Stimulated activated naive CD8-positive, alpha-beta T cell treated with anti-CD3 and anti-CD28 coated beads, Interleukin-15, amount 100 ng/mL, for 72 hours (primary cell): ENCODE data around the gene WDFY2.

ENCODE experiments used
- ATAC-seq: fragments of 150-1000 bp; cut with Tn5 transposase; 2 replicates; pipeline ENCODE4 v1.10.0; 2021; ENCODE audit warnings: mild to moderate bottlenecking, moderate library complexity
- DNase-seq, 2 donors: peaks; one replicate each; pipeline ENCODE4 v3.0.0; 2021 to 2022
- H3K27ac Mint-ChIP-seq, 2 donors: one replicate each; pipeline ENCODE4 v1.8.0; 2022; ENCODE audit warnings: mild to moderate bottlenecking in 2 of 2, mixed read lengths in 2 of 2, moderate library complexity in 2 of 2
- H3K27me3 Mint-ChIP-seq: one replicate; pipeline ENCODE4 v1.8.0; 2022; ENCODE audit warnings: mixed read lengths
- H3K4me1 Mint-ChIP-seq: one replicate; pipeline ENCODE4 v1.8.0; 2022; ENCODE audit warnings: mild to moderate bottlenecking, mixed read lengths
- H3K4me3 Mint-ChIP-seq, 2 donors: one replicate each; pipeline ENCODE4 v1.8.0; 2022; ENCODE audit warnings: mild to moderate bottlenecking in 2 of 2, mixed read lengths in 2 of 2, moderate library complexity in 1 of 2
- H3K9me3 Mint-ChIP-seq, 2 donors: one replicate each; pipeline ENCODE4 v1.8.0; 2022; ENCODE audit warnings: mixed read lengths in 2 of 2

WDFY2 gene

DNA sequence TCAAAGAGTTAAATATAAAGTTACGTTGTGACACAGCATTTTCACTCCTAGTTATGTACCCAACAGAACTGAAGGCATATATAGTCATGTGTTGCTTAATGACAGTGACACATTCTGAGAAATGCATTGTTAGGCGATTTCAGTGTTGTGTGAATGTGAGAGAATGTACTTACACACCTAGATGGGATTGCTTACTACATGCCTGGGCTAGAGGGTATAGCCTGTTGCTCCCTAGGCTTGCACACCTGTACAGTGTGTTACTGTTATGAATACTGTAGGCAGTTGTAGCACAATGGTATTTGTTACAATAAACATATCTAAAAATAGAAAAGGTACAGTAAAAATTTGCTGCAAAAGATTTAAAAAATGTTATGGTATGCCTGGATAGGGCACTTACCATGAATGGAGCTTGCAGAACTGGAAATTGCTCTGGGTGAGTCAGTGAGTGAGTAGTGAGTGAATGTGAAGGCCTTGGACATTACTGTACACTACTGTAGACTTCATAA, 130.5 kb downstream of the WDFY2 start:
- Mint-ChIP-seq H3K27me3 (no peaks in the 10 kb centered on the region), H3K27ac (no peak overlapping the region), H3K9me3 (no peaks in the 10 kb centered on the region), H3K4me1 (no peaks in the 10 kb centered on the region), H3K4me3 (no peak overlapping the region)
- peak; percentile 50 for ATAC-seq
- DNase-seq = no peak

DNA sequence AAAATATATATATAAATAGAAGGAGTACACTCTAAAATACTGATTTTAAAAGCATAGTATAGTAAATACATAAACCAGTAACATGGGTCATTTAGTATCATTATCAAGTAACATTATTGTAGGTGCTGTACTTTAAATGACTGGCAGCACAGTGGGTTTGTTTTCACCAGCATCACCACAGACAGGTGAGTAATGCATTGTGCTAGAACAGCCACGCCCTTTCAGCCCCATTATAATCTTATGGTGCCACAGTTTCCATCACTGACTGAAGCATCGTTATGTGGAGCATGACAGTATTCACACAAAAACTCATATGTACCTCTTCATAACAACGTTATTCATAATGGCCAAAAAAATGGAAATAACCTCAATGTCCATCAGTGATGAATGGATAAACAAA, 131.4 kb downstream of the WDFY2 start:
- no peak for DNase-seq
- Mint-ChIP-seq H3K9me3 (no peaks in the 10 kb centered on the region), H3K27me3 (no peaks in the 10 kb centered on the region), H3K27ac (no peak overlapping the region), H3K4me1 (no peaks in the 10 kb centered on the region), H3K4me3 (no peak overlapping the region)
- ATAC-seq = peak; percentile 62

- H3K27ac Mint-ChIP-seq = no peak overlapping the region
- no peaks in the 10 kb centered on the region for H3K9me3 Mint-ChIP-seq
- H3K4me1 Mint-ChIP-seq = no peaks in the 10 kb centered on the region
- ATAC-seq (no peak), DNase-seq (no peak)
- H3K4me3 Mint-ChIP-seq = no peak overlapping the region
- no peaks in the 10 kb centered on the region for H3K27me3 Mint-ChIP-seq
Observed at GRCh38 chr13:51717786-51718398, 133.6 kb downstream of the WDFY2 start.

- no peak overlapping the region for H3K27ac Mint-ChIP-seq
Observed at GRCh38 chr13:51719394-51719793, 135.1 kb downstream of the WDFY2 start.

GRCh38 chr13:51721496-51721895, 137.2 kb downstream of the WDFY2 start:
- no peak for DNase-seq
- no peaks in the 10 kb centered on the region for H3K4me1 Mint-ChIP-seq
- no peak for ATAC-seq
- no peak overlapping the region for H3K27ac Mint-ChIP-seq
- H3K4me3 Mint-ChIP-seq = no peak overlapping the region
- H3K27me3 Mint-ChIP-seq = no peaks in the 10 kb centered on the region
- H3K9me3 Mint-ChIP-seq = no peaks in the 10 kb centered on the region

More at GRCh38 chr13:51719394-51719793, 135.1 kb downstream of the WDFY2 start:
- ATAC-seq (no peak), DNase-seq (no peak)
- Mint-ChIP-seq H3K4me1 (no peaks in the 10 kb centered on the region), H3K9me3 (no peaks in the 10 kb centered on the region), H3K4me3 (no peak overlapping the region), H3K27me3 (no peaks in the 10 kb centered on the region)

GRCh38 chr13:51723529-51723928, 139.3 kb downstream of the WDFY2 start:
- Mint-ChIP-seq H3K4me1 (no peaks in the 10 kb centered on the region), H3K4me3 (no peak overlapping the region), H3K27me3 (no peaks in the 10 kb centered on the region), H3K9me3 (no peaks in the 10 kb centered on the region), H3K27ac (no peak overlapping the region)
- DNase-seq (no peak), ATAC-seq (no peak)

DNA sequence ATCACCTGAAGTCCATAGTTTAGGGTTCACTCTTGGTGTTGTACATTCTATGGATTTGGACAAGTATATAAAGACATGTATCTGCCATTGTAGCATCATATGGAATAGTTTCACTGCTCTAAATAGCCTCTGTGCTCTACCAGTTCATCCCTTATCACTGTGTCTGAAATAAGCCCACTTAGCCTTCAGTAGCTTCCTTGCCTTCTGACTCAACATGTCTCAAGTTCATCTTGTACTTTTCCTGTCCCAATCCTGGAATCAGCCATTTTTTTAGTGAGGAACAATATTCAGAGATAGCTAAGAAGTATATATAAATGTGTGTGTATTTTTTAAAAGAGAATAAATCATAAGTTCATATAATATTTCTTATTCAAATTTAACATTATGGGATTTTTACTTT, 140.5 kb downstream of the WDFY2 start:
- no peak for ATAC-seq
- Mint-ChIP-seq H3K9me3 (no peaks in the 10 kb centered on the region), H3K27me3 (no peaks in the 10 kb centered on the region), H3K27ac (no peak overlapping the region), H3K4me1 (no peaks in the 10 kb centered on the region), H3K4me3 (no peak overlapping the region)
- DNase-seq = no peak

- Mint-ChIP-seq H3K27me3 (no peaks in the 10 kb centered on the region), H3K4me3 (no peak overlapping the region), H3K9me3 (no peaks in the 10 kb centered on the region), H3K4me1 (no peaks in the 10 kb centered on the region), H3K27ac (no peak overlapping the region)
- DNase-seq (no peak), ATAC-seq (no peak)
Observed at GRCh38 chr13:51726446-51727193, 142.4 kb downstream of the WDFY2 start.

DNA sequence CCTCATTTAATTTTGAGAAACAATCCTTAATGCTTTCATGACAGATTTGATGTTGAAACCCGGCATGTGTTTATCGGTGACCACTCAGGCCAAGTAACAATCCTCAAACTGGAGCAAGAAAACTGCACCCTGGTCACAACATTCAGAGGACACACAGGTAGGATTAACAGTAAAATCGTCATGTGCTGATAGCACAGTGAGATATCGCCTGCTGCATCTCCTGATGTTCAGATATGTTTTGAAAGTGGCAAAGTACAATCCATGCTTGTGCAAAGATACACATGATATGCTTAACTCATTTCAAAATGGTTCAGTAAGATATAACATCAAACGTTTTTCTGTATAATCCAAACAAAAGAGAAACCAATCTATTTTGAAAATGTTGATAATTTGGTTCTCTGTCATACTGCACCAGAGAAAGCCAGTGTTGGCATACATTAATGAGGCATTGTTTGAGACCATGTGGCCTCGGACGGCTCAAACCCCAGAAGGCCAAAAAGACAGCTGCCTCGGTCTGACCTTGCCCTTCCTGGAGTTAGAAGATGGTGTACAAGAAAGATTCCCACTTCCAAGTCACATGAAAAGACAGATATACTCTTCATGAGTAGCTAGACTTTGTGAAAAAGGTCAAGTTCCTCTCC, 143.5 kb downstream of the WDFY2 start:
- Mint-ChIP-seq H3K27me3 (no peaks in the 10 kb centered on the region), H3K27ac (no peak overlapping the region), H3K4me1 (no peaks in the 10 kb centered on the region), H3K4me3 (no peak overlapping the region), H3K9me3 (no peaks in the 10 kb centered on the region)
- ATAC-seq = no peak
- DNase-seq = no peak

DNA sequence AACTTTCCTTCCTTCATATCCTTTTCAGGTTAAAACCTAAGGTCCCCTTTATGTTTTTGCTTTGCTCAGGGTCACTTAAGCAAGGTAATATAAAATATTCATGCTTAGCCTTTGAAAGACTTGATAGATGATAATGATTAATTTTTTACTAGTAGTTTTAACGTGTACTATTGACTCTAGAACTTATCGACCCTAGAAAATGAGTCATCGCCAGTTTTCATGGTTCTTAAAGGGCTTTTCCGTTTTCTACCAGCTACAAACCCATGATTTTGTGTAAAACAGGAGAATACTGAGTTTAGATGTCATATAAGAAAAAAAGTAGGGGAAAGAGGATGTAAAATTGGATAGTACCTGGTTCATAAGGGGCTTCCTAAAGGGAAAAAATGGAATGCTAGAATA, 144.0 kb downstream of the WDFY2 start:
- Mint-ChIP-seq H3K27ac (peak overlapping the region in 1 of 2 donors; percentile 36), H3K4me3 (no peak overlapping the region), H3K27me3 (no peaks in the 10 kb centered on the region), H3K9me3 (no peaks in the 10 kb centered on the region), H3K4me1 (peaks cover 2% of the 10 kb centered on the region)
- DNase-seq = no peak
- ATAC-seq = no peak

- Mint-ChIP-seq H3K9me3 (no peaks in the 10 kb centered on the region), H3K4me1 (peaks cover 8% of the 10 kb centered on the region), H3K27ac (no peak overlapping the region), H3K4me3 (no peak overlapping the region), H3K27me3 (no peaks in the 10 kb centered on the region)
- ATAC-seq = no peak
- no peak for DNase-seq
Observed at GRCh38 chr13:51728972-51729371, 144.7 kb downstream of the WDFY2 start.

GRCh38 chr13:51729866-51730553, 145.7 kb downstream of the WDFY2 start:
- H3K4me1 Mint-ChIP-seq = peaks cover 13% of the 10 kb centered on the region
- H3K27ac Mint-ChIP-seq = no peak overlapping the region
- no peaks in the 10 kb centered on the region for H3K9me3 Mint-ChIP-seq
- DNase-seq = peak; percentile 26 to 52
- H3K27me3 Mint-ChIP-seq = no peaks in the 10 kb centered on the region
- ATAC-seq = peak; percentile 93
- H3K4me3 Mint-ChIP-seq = no peak overlapping the region

DNA sequence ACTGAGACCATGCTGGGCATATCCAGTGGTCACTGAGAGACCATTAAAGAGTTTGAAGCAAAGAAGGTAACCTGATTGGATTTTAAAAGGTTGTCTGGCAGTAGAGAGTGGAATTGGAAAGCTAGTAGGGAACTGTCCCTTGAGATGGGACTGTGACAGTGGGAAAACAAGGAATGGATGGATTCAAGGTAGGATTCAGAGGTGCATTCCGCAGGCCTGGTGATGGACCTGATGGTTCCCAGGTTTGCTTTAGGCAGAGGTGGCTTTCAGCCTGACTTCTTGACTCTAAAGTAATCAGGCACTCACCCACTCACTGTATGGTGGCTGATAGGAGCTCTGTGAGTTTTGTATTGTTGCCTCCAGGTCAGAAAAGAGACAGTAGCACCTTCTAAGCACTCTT, 146.7 kb downstream of the WDFY2 start:
- no peak overlapping the region for H3K4me3 Mint-ChIP-seq
- H3K4me1 Mint-ChIP-seq = peaks cover 15% of the 10 kb centered on the region
- no peaks in the 10 kb centered on the region for H3K27me3 Mint-ChIP-seq
- no peak for DNase-seq
- H3K9me3 Mint-ChIP-seq = no peaks in the 10 kb centered on the region
- H3K27ac Mint-ChIP-seq = no peak overlapping the region
- no peak for ATAC-seq

DNA sequence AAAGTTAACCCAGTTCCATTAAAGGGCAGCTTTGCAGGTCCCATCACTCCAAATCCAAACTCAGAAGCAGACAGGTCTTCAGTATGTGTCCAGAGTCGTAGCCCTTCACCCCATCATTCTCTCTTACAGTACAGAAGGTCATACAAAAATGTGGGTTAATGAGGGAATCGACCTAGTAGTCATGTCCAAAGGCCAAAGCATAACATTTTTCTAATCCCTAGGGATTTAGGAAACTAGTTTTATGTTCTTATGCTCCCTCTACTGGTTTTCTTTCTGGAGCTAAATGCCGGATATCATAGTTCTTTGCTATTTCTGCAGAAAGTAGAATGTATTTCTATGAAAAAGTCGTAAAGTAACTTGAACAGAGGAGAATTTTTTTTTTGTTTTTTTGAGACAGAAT, 147.5 kb downstream of the WDFY2 start:
- H3K27ac Mint-ChIP-seq = no peak overlapping the region
- H3K27me3 Mint-ChIP-seq = no peaks in the 10 kb centered on the region
- no peak overlapping the region for H3K4me3 Mint-ChIP-seq
- DNase-seq (no peak), ATAC-seq (no peak)
- peaks cover 15% of the 10 kb centered on the region for H3K4me1 Mint-ChIP-seq
- no peaks in the 10 kb centered on the region for H3K9me3 Mint-ChIP-seq

- DNase-seq (no peak), ATAC-seq (no peak)
- no peaks in the 10 kb centered on the region for H3K27me3 Mint-ChIP-seq
- H3K9me3 Mint-ChIP-seq = no peaks in the 10 kb centered on the region
- peaks cover 31% of the 10 kb centered on the region for H3K4me1 Mint-ChIP-seq
- no peak overlapping the region for H3K27ac Mint-ChIP-seq
- no peak overlapping the region for H3K4me3 Mint-ChIP-seq
Observed at GRCh38 chr13:51733374-51734298, 149.4 kb downstream of the WDFY2 start.
